ENCODE results near the gene ACAP2.
"Not testable (repeated sequence)": the region's sequence is repeated elsewhere in the genome, so short reads cannot be mapped to it uniquely, and the experiment has no call there.

Gene ACAP2

DNA sequence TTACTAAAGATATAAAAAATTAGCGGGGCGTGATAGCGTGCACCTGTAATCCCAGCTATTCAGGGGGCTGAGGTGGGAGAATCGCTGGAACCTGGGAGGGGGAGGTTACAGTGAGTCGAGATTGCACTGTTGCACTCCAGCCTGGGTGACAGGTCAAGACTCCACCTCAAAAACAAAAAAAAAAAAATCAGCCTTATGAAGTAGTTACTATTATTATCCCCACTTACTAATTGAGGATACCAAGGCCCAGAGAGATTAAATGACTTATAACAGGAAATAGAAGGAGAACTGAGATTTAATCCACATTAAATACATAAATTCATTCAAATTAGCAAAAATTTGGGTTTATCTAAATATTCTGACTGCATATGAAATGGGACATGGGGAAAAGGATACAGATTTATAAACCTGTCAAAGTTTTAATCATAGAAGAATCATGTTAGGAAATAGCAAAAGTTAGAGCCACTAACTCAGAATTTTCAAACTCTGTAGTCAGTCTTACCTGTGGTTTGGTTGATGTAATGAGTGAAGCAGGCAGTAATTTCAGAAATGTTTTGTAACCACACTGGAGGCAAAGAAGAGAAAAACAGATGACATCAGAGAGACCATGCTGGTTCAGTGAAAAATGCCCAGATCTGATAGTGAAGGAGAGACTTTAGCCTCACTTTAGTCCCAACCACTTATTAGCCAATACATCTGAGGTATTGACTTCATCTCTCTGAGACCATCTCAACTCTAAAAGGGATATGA lies 25.0 kb upstream of the ACAP2 start:
- Histone ChIP-seq H4K8ac (ENCODE audit: low read depth, low read length) (no peak overlapping the region), H2BK120ac (ENCODE audit: low read depth, low read length) (no peak overlapping the region), H3K4me3 (ENCODE audit: low read length) (no peak overlapping the region), H2AK5ac (ENCODE audit: low read length) (no peak overlapping the region), H3K4ac (ENCODE audit: low read depth, low read length) (no peak overlapping the region), H3K36me3 (ENCODE audit: control insufficient read depth, insufficient read depth, low read length) (no peaks in the 10 kb centered on the region), H3K79me2 (ENCODE audit: control insufficient read depth, insufficient read depth, low read length) (no peaks in the 10 kb centered on the region), H2BK15ac (replicated peaks; ENCODE audit: low read depth) (no peak overlapping the region), H4K5ac (ENCODE audit: low read length) (no peak overlapping the region), H3K9ac (ENCODE audit: low read length) (no peak overlapping the region), H3K23ac (ENCODE audit: low read length) (no peak overlapping the region), H3K56ac (ENCODE audit: low read length) (no peak overlapping the region), H3K27me3 (ENCODE audit: insufficient read depth, low read length, poor library complexity) (no peaks in the 10 kb centered on the region), H2BK5ac (ENCODE audit: low read length) (no peak overlapping the region), H3K4me2 (ENCODE audit: low read length) (no peak overlapping the region), H3K79me1 (ENCODE audit: low read length) (no peaks in the 10 kb centered on the region), H3K27ac (ENCODE audit: low read depth, low read length) (no peak overlapping the region), H3K4me1 (ENCODE audit: control insufficient read depth, low read depth, low read length) (no peaks in the 10 kb centered on the region), H3K18ac (ENCODE audit: low read length) (no peak overlapping the region)
- no CpG with 5 or more reads among the region's 5 CpGs for WGBS (ENCODE audit: extremely low coverage, insufficient coverage, low lambda C conversion rate)
- DNase-seq = no peak

- H3K4me3 ChIP-seq (ENCODE audit: low read length) = no peak overlapping the region
Observed at GRCh38 chr3:195466251-195466650, 23.4 kb upstream of the ACAP2 start.

GRCh38 chr3:195462922-195463321 lies 20.1 kb upstream of the ACAP2 start:
- H2BK5ac ChIP-seq (ENCODE audit: low read length); H3K4me2 ChIP-seq (ENCODE audit: low read length); H3K4me3 ChIP-seq (ENCODE audit: low read length); H4K8ac ChIP-seq (ENCODE audit: low read depth, low read length); H3K27ac ChIP-seq (ENCODE audit: low read depth, low read length); H3K4ac ChIP-seq (ENCODE audit: low read depth, low read length); H2BK15ac ChIP-seq (replicated peaks; ENCODE audit: low read depth); H3K56ac ChIP-seq (ENCODE audit: low read length); H3K23ac ChIP-seq (ENCODE audit: low read length); H3K4me1 ChIP-seq (ENCODE audit: control insufficient read depth, low read depth, low read length); H3K79me2 ChIP-seq (ENCODE audit: control insufficient read depth, insufficient read depth, low read length); H3K36me3 ChIP-seq (ENCODE audit: control insufficient read depth, insufficient read depth, low read length); H2AK5ac ChIP-seq (ENCODE audit: low read length); H3K9ac ChIP-seq (ENCODE audit: low read length); H3K18ac ChIP-seq (ENCODE audit: low read length); H3K27me3 ChIP-seq (ENCODE audit: insufficient read depth, low read length, poor library complexity); H3K79me1 ChIP-seq (ENCODE audit: low read length); DNase-seq; H2BK120ac ChIP-seq (ENCODE audit: low read depth, low read length); H4K5ac ChIP-seq (ENCODE audit: low read length): not testable (repeated sequence)
- WGBS (ENCODE audit: extremely low coverage, insufficient coverage, low lambda C conversion rate) = no CpG with 5 or more reads among the region's 6 CpGs

More at GRCh38 chr3:195466251-195466650, 23.4 kb upstream of the ACAP2 start:
- H3K27me3 ChIP-seq (ENCODE audit: insufficient read depth, low read length, poor library complexity) = no peaks in the 10 kb centered on the region
- no peak overlapping the region for H2BK120ac ChIP-seq (ENCODE audit: low read depth, low read length)
- H4K5ac ChIP-seq (ENCODE audit: low read length) = no peak overlapping the region
- no peak overlapping the region for H3K4me2 ChIP-seq (ENCODE audit: low read length)
- H3K4ac ChIP-seq (ENCODE audit: low read depth, low read length) = no peak overlapping the region
- H2BK15ac ChIP-seq (replicated peaks; ENCODE audit: low read depth) = no peak overlapping the region
- no peak overlapping the region for H3K18ac ChIP-seq (ENCODE audit: low read length)
- H3K23ac ChIP-seq (ENCODE audit: low read length) = no peak overlapping the region
- no peak overlapping the region for H3K9ac ChIP-seq (ENCODE audit: low read length)
- H4K8ac ChIP-seq (ENCODE audit: low read depth, low read length) = no peak overlapping the region
- H2BK5ac ChIP-seq (ENCODE audit: low read length) = no peak overlapping the region
- no peak overlapping the region for H3K56ac ChIP-seq (ENCODE audit: low read length)
- no peaks in the 10 kb centered on the region for H3K79me1 ChIP-seq (ENCODE audit: low read length)
- no peak overlapping the region for H2AK5ac ChIP-seq (ENCODE audit: low read length)
- DNase-seq = no peak
- no CpG with 5 or more reads among the region's 4 CpGs for WGBS (ENCODE audit: extremely low coverage, insufficient coverage, low lambda C conversion rate)
- no peaks in the 10 kb centered on the region for H3K79me2 ChIP-seq (ENCODE audit: control insufficient read depth, insufficient read depth, low read length)
- H3K4me1 ChIP-seq (ENCODE audit: control insufficient read depth, low read depth, low read length) = peaks cover 4% of the 10 kb centered on the region
- no peaks in the 10 kb centered on the region for H3K36me3 ChIP-seq (ENCODE audit: control insufficient read depth, insufficient read depth, low read length)
- no peak overlapping the region for H3K27ac ChIP-seq (ENCODE audit: low read depth, low read length)

GRCh38 chr3:195462308-195462610 lies 19.4 kb upstream of the ACAP2 start:
- H3K36me3 ChIP-seq (ENCODE audit: control insufficient read depth, insufficient read depth, low read length) = no peaks in the 10 kb centered on the region
- H3K4ac ChIP-seq (ENCODE audit: low read depth, low read length) = no peak overlapping the region
- H3K23ac ChIP-seq (ENCODE audit: low read length) = no peak overlapping the region
- H3K27ac ChIP-seq (ENCODE audit: low read depth, low read length) = no peak overlapping the region
- no peak overlapping the region for H4K5ac ChIP-seq (ENCODE audit: low read length)
- H3K27me3 ChIP-seq (ENCODE audit: insufficient read depth, low read length, poor library complexity) = no peaks in the 10 kb centered on the region
- H3K18ac ChIP-seq (ENCODE audit: low read length) = no peak overlapping the region
- H3K9ac ChIP-seq (ENCODE audit: low read length) = no peak overlapping the region
- no peak overlapping the region for H2BK5ac ChIP-seq (ENCODE audit: low read length)
- no peak overlapping the region for H3K4me3 ChIP-seq (ENCODE audit: low read length)
- no peaks in the 10 kb centered on the region for H3K79me2 ChIP-seq (ENCODE audit: control insufficient read depth, insufficient read depth, low read length)
- H3K79me1 ChIP-seq (ENCODE audit: low read length) = no peaks in the 10 kb centered on the region
- WGBS (ENCODE audit: extremely low coverage, insufficient coverage, low lambda C conversion rate) = no CpG with 5 or more reads among the region's 3 CpGs
- no peak overlapping the region for H2BK120ac ChIP-seq (ENCODE audit: low read depth, low read length)
- no peak overlapping the region for H4K8ac ChIP-seq (ENCODE audit: low read depth, low read length)
- no peak for DNase-seq
- H2AK5ac ChIP-seq (ENCODE audit: low read length) = no peak overlapping the region
- H3K56ac ChIP-seq (ENCODE audit: low read length) = no peak overlapping the region
- H2BK15ac ChIP-seq (replicated peaks; ENCODE audit: low read depth) = no peak overlapping the region
- no peak overlapping the region for H3K4me2 ChIP-seq (ENCODE audit: low read length)
- H3K4me1 ChIP-seq (ENCODE audit: control insufficient read depth, low read depth, low read length) = peaks cover 4% of the 10 kb centered on the region

GRCh38 chr3:195461594-195462307 lies 18.9 kb upstream of the ACAP2 start:
- H2BK15ac ChIP-seq (replicated peaks; ENCODE audit: low read depth) = no peak overlapping the region
- no peak overlapping the region for H3K23ac ChIP-seq (ENCODE audit: low read length)
- H3K4me2 ChIP-seq (ENCODE audit: low read length) = no peak overlapping the region
- peak; percentile 42 for DNase-seq
- no peak overlapping the region for H2AK5ac ChIP-seq (ENCODE audit: low read length)
- H3K9ac ChIP-seq (ENCODE audit: low read length) = no peak overlapping the region
- no peaks in the 10 kb centered on the region for H3K36me3 ChIP-seq (ENCODE audit: control insufficient read depth, insufficient read depth, low read length)
- H3K4ac ChIP-seq (ENCODE audit: low read depth, low read length) = no peak overlapping the region
- no peak overlapping the region for H4K5ac ChIP-seq (ENCODE audit: low read length)
- no peaks in the 10 kb centered on the region for H3K27me3 ChIP-seq (ENCODE audit: insufficient read depth, low read length, poor library complexity)
- H2BK5ac ChIP-seq (ENCODE audit: low read length) = no peak overlapping the region
- H3K79me1 ChIP-seq (ENCODE audit: low read length) = no peaks in the 10 kb centered on the region
- no peak overlapping the region for H4K8ac ChIP-seq (ENCODE audit: low read depth, low read length)
- H2BK120ac ChIP-seq (ENCODE audit: low read depth, low read length) = no peak overlapping the region
- no peak overlapping the region for H3K27ac ChIP-seq (ENCODE audit: low read depth, low read length)
- no peak overlapping the region for H3K4me3 ChIP-seq (ENCODE audit: low read length)
- H3K56ac ChIP-seq (ENCODE audit: low read length) = no peak overlapping the region
- H3K4me1 ChIP-seq (ENCODE audit: control insufficient read depth, low read depth, low read length) = peaks cover 4% of the 10 kb centered on the region
- no peaks in the 10 kb centered on the region for H3K79me2 ChIP-seq (ENCODE audit: control insufficient read depth, insufficient read depth, low read length)
- H3K18ac ChIP-seq (ENCODE audit: low read length) = no peak overlapping the region
- no CpG with 5 or more reads among the region's 7 CpGs for WGBS (ENCODE audit: extremely low coverage, insufficient coverage, low lambda C conversion rate)
